OCI-LY1 (cell line): ENCODE data around the gene UBE2S.

Experiments used
- CTCF ChIP-seq: fragments of 200-600 bp; sonication (generic), shearing (Covaris generic); IDR thresholded peaks from 2 replicates; pipeline ENCODE4 v1.5.1; 2017; ENCODE audit warnings: mild to moderate bottlenecking, antibody characterized with exemption, low read length, moderate library complexity, mixed read lengths
- EZH2 ChIP-seq: fragments of 200-600 bp; sonication (generic), shearing (Covaris generic); IDR thresholded peaks from 2 replicates; pipeline ENCODE4 v1.8.0; 2017; ENCODE audit warnings: borderline replicate concordance, mixed run types, mild to moderate bottlenecking, antibody characterized with exemption, low read length, moderate library complexity, mixed read lengths

- TF ChIP-seq CTCF, result no peak
- no peak for TF ChIP-seq EZH2
Observed at GRCh38 chr19:55451965-55452748, 44.6 kb upstream of the UBE2S start.
